Measurements from ENCODE around the gene CMIP.

DNA sequence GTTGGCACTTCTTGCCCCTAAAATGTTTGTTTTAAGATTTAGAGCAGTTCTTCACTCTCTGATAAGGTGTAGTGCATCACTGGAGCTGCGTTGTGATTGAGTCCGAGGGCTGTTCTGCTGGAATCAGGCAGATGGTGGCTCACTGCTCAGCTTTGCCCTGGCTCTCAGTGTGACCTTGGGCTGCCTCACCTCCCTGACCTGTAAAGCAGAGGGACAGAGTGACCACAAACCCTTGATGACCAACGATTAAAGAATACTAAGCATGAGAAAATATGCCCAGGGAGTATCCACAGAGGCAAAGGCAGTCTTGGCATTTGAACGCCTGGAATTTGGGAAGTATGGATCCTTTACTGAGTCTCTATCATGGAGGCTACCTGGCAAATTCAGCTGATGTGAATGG, 18.1 kb downstream of the CMIP start:
- TF ChIP-seq POLR2A (IDR thresholded peaks at IDR 0.05) (no peak), EP300 (IDR thresholded peaks at IDR 0.05) (no peak)
- TF ChIP-seq, protein P1, sequence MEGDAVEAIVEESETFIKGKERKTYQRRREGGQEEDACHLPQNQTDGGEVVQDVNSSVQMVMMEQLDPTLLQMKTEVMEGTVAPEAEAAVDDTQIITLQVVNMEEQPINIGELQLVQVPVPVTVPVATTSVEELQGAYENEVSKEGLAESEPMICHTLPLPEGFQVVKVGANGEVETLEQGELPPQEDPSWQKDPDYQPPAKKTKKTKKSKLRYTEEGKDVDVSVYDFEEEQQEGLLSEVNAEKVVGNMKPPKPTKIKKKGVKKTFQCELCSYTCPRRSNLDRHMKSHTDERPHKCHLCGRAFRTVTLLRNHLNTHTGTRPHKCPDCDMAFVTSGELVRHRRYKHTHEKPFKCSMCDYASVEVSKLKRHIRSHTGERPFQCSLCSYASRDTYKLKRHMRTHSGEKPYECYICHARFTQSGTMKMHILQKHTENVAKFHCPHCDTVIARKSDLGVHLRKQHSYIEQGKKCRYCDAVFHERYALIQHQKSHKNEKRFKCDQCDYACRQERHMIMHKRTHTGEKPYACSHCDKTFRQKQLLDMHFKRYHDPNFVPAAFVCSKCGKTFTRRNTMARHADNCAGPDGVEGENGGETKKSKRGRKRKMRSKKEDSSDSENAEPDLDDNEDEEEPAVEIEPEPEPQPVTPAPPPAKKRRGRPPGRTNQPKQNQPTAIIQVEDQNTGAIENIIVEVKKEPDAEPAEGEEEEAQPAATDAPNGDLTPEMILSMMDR (IDR thresholded peaks at IDR 0.05): no peak
